GM23338 (cell line): ENCODE measurements around the gene AOC3. TPM values are rescaled to one million over a fixed set of nuclear protein-coding genes. Genes with fewer than 3 reads are reported as not detected.

Source experiments
- ATAC-seq: fragments of 200-7000 bp; cut with Tn5 transposase; 3 replicates; pipeline ENCODE4 v1.9.1; 2020
- DNase-seq: peaks from one replicate; pipeline ENCODE4 v3.0.0-alpha.2; 2015; ENCODE audit warnings: low spot score
- H2AFZ ChIP-seq: fragments of 200-600 bp; sonication (generic); 2 replicates; pipeline ENCODE4 v1.8.0; 2016; ENCODE audit warnings: antibody characterized with exemption, mild to moderate bottlenecking, moderate library complexity
- H3F3A ChIP-seq: fragments of 200-600 bp; sonication (generic); replicated peaks from 2 replicates; pipeline ENCODE4 v1.8.0; 2017; ENCODE audit warnings: antibody characterized with exemption, mixed run types, low read depth
- H3K27ac ChIP-seq: fragments of 200-600 bp; sonication (generic); 2 replicates; pipeline ENCODE4 v1.6.1; 2016; ENCODE audit warnings: low read depth
- H3K27me3 ChIP-seq: fragments of 200-600 bp; sonication (generic); 2 replicates; pipeline ENCODE4 v1.8.0; 2016; ENCODE audit warnings: mild to moderate bottlenecking, mixed run types, moderate library complexity; ENCODE audit not compliant: insufficient read depth
- H3K36me3 ChIP-seq: fragments of 200-600 bp; sonication (generic); 2 replicates; pipeline ENCODE4 v1.8.0; 2016; ENCODE audit warnings: mild to moderate bottlenecking; ENCODE audit not compliant: insufficient read depth
- H3K4me1 ChIP-seq: fragments of 200-600 bp; sonication (generic); 2 replicates; pipeline ENCODE4 v1.8.0; 2016; ENCODE audit warnings: mild to moderate bottlenecking, moderate library complexity; ENCODE audit not compliant: insufficient read depth
- H3K4me2 ChIP-seq: fragments of 200-600 bp; sonication (generic); 2 replicates; pipeline ENCODE4 v1.7.1; 2017; ENCODE audit warnings: mixed run types
- H3K4me3 ChIP-seq: fragments of 200-600 bp; sonication (generic); 2 replicates; pipeline ENCODE4 v1.6.1; 2016; ENCODE audit warnings: mixed run types
- H3K79me2 ChIP-seq: fragments of 200-600 bp; sonication (generic); replicated peaks from 2 replicates; pipeline ENCODE4 v1.8.0; 2017; ENCODE audit warnings: mild to moderate bottlenecking; ENCODE audit not compliant: insufficient read depth
- H3K9me2 ChIP-seq: fragments of 200-600 bp; sonication (generic); 2 replicates; pipeline ENCODE4 v1.8.0; 2017; ENCODE audit not compliant: insufficient read depth
- H4K20me1 ChIP-seq: fragments of 200-600 bp; sonication (generic); replicated peaks from 2 replicates; pipeline ENCODE4 v1.8.0; 2017; ENCODE audit warnings: mild to moderate bottlenecking; ENCODE audit not compliant: insufficient read depth
- H3K27ac Mint-ChIP-seq: 2 replicates; pipeline ENCODE4 v1.8.0; 2020; ENCODE audit warnings: inconsistent platforms, mild to moderate bottlenecking, moderate library complexity, mixed read lengths
- H3K27me3 Mint-ChIP-seq: 3 replicates; pipeline ENCODE4 v1.8.0; 2022; ENCODE audit warnings: low read depth, mild to moderate bottlenecking, moderate library complexity, mixed read lengths, inconsistent platforms; ENCODE audit not compliant: insufficient read depth, poor library complexity
- H3K36me3 Mint-ChIP-seq: 3 replicates; pipeline ENCODE4 v1.8.0; 2021; ENCODE audit warnings: low read depth, mild to moderate bottlenecking, inconsistent platforms, moderate library complexity, mixed read lengths
- H3K4me1 Mint-ChIP-seq: 3 replicates; pipeline ENCODE4 v1.8.0; 2020; ENCODE audit warnings: mild to moderate bottlenecking, inconsistent platforms, mixed read lengths
- H3K4me3 Mint-ChIP-seq: 3 replicates; pipeline ENCODE4 v1.8.0; 2021; ENCODE audit warnings: moderate library complexity, mild to moderate bottlenecking, inconsistent platforms, mixed read lengths
- H3K9me3 Mint-ChIP-seq: 3 replicates; pipeline ENCODE4 v1.8.0; 2020; ENCODE audit warnings: moderate library complexity, mild to moderate bottlenecking, inconsistent platforms, mixed read lengths
- EZH2 ChIP-seq: fragments of 200-600 bp; sonication (generic); IDR thresholded peaks from one replicate; pipeline ENCODE4 v1.8.0; 2017; ENCODE audit warnings: antibody characterized with exemption, mild to moderate bottlenecking, low read depth; ENCODE audit not compliant: unreplicated experiment
- EZH2phosphoT487 ChIP-seq: fragments of 200-600 bp; sonication (generic); IDR thresholded peaks from one replicate; pipeline ENCODE4 v1.8.1; 2018; ENCODE audit warnings: antibody characterized with exemption; ENCODE audit not compliant: unreplicated experiment
- JUNB ChIP-seq: IDR thresholded peaks from one replicate; pipeline ENCODE4 v1.6.1; 2016; ENCODE audit warnings: antibody characterized with exemption; ENCODE audit not compliant: unreplicated experiment
- NANOG ChIP-seq: IDR thresholded peaks from 2 replicates; pipeline ENCODE4 v1.6.1; 2016; ENCODE audit warnings: antibody characterized with exemption, borderline replicate concordance
- POLR2AphosphoS5 ChIP-seq: IDR thresholded peaks from 2 replicates; pipeline ENCODE4 v1.6.1; 2016; ENCODE audit warnings: antibody characterized with exemption, low read depth
- polyA plus RNA-seq: library from polyadenylated mRNA; unstranded; fragments of >200 nt; fragmentation: Nextera tagmentation; extraction: Ambion mirVana; gene quantifications from 2 replicates; pipeline ENCODE4 v1.2.1, GENCODE V29; 2016
- total RNA-seq: library from RNA; depleted of rRNA; stranded (reverse); fragments of >200 nt; shearing (Covaris generic); gene quantifications from 2 replicates; pipeline ENCODE4 v1.2.3, GENCODE V29; 2014
- TF ChIP-seq, protein P1 (sequence below): fragments of 250-450 bp; sonication (Bioruptor Pico); IDR thresholded peaks from 2 replicates; pipeline ENCODE4 v1.5.0; 2020; ENCODE audit warnings: mild to moderate bottlenecking, moderate library complexity
- TF ChIP-seq, protein P2 (sequence below), 2 experiments: fragments of 200-600 bp in 1 of 2; sonication (generic) in 1 of 2; conservative IDR thresholded peaks; 2 replicates each; pipeline versions ENCODE4 v1.5.1 to v1.6.1; 2016 to 2017; ENCODE audit warnings: antibody characterized with exemption in 2 of 2, low read depth in 2 of 2, mild to moderate bottlenecking in 2 of 2, moderate library complexity in 1 of 2

Gene AOC3
- total and polyA plus RNA-seq, 2 experiments from 2014 or later = 1.4 to 1.7 TPM

DNA sequence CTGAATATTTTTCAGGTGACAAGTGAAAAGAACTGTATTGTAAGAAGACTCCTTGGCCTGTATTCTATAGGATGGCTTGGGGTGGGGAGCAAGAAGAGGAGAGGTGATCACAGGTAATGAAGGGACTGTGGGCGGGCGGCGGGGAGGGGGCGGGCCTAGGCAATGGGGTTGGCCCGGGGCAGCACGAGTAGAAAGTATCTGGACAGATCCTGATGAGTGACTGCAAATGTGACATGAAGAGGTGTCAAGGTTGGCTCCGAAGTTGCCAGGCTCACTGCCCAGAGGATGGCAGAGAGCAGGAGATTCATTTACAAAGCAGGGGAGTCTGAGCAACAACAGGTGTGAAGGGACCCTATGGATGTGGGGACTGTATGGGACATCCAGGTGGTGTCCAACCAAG, 38.8 kb downstream of the AOC3 start (continued):
- TF ChIP-seq, protein P1, sequence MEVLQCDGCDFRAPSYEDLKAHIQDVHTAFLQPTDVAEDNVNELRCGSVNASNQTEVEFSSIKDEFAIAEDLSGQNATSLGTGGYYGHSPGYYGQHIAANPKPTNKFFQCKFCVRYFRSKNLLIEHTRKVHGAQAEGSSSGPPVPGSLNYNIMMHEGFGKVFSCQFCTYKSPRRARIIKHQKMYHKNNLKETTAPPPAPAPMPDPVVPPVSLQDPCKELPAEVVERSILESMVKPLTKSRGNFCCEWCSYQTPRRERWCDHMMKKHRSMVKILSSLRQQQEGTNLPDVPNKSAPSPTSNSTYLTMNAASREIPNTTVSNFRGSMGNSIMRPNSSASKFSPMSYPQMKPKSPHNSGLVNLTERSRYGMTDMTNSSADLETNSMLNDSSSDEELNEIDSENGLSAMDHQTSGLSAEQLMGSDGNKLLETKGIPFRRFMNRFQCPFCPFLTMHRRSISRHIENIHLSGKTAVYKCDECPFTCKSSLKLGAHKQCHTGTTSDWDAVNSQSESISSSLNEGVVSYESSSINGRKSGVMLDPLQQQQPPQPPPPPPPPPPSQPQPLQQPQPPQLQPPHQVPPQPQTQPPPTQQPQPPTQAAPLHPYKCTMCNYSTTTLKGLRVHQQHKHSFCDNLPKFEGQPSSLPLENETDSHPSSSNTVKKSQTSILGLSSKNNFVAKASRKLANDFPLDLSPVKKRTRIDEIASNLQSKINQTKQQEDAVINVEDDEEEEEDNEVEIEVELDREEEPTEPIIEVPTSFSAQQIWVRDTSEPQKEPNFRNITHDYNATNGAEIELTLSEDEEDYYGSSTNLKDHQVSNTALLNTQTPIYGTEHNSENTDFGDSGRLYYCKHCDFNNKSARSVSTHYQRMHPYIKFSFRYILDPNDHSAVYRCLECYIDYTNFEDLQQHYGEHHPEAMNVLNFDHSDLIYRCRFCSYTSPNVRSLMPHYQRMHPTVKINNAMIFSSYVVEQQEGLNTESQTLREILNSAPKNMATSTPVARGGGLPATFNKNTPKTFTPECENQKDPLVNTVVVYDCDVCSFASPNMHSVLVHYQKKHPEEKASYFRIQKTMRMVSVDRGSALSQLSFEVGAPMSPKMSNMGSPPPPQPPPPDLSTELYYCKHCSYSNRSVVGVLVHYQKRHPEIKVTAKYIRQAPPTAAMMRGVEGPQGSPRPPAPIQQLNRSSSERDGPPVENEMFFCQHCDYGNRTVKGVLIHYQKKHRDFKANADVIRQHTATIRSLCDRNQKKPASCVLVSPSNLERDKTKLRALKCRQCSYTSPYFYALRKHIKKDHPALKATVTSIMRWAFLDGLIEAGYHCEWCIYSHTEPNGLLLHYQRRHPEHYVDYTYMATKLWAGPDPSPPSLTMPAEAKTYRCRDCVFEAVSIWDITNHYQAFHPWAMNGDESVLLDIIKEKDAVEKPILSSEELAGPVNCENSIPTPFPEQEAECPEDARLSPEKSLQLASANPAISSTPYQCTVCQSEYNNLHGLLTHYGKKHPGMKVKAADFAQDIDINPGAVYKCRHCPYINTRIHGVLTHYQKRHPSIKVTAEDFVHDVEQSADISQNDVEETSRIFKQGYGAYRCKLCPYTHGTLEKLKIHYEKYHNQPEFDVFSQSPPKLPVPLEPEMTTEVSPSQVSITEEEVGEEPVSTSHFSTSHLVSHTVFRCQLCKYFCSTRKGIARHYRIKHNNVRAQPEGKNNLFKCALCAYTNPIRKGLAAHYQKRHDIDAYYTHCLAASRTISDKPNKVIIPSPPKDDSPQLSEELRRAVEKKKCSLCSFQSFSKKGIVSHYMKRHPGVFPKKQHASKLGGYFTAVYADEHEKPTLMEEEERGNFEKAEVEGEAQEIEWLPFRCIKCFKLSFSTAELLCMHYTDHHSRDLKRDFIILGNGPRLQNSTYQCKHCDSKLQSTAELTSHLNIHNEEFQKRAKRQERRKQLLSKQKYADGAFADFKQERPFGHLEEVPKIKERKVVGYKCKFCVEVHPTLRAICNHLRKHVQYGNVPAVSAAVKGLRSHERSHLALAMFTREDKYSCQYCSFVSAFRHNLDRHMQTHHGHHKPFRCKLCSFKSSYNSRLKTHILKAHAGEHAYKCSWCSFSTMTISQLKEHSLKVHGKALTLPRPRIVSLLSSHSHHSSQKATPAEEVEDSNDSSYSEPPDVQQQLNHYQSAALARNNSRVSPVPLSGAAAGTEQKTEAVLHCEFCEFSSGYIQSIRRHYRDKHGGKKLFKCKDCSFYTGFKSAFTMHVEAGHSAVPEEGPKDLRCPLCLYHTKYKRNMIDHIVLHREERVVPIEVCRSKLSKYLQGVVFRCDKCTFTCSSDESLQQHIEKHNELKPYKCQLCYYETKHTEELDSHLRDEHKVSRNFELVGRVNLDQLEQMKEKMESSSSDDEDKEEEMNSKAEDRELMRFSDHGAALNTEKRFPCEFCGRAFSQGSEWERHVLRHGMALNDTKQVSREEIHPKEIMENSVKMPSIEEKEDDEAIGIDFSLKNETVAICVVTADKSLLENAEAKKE = no peak

DNA sequence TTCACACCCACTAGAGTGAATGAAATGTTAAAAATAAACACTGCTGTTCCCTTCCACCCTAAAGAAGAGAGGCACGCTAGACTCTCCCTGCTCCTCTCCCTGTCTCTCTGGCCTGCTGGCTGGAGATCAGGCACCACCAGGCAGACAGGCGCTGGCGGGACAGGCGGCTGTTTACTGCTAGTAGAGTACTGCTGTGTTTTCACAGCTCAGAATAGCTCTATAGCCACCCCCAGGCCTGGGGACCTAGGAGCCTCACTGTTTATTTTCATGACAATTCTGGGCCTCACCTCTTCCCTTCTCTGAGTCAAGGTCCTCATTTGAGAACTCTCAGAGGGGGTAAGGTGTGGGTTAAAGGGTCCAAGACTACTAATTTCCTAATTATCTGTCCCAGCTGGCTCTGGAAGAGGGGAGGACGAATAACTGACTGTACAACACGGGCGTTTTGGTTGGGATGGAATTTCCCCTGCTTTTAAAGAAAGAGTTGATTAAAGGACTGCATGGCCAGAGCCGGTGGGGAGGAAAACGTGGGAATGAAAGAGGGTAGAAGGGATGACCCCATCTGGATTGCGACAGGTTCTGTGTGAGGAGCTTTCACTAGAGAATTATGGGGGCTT, 40.6 kb downstream of the AOC3 start:
- peak; percentile 57 for DNase-seq
- TF ChIP-seq POLR2AphosphoS5 = no peak
- TF ChIP-seq, protein P2, sequence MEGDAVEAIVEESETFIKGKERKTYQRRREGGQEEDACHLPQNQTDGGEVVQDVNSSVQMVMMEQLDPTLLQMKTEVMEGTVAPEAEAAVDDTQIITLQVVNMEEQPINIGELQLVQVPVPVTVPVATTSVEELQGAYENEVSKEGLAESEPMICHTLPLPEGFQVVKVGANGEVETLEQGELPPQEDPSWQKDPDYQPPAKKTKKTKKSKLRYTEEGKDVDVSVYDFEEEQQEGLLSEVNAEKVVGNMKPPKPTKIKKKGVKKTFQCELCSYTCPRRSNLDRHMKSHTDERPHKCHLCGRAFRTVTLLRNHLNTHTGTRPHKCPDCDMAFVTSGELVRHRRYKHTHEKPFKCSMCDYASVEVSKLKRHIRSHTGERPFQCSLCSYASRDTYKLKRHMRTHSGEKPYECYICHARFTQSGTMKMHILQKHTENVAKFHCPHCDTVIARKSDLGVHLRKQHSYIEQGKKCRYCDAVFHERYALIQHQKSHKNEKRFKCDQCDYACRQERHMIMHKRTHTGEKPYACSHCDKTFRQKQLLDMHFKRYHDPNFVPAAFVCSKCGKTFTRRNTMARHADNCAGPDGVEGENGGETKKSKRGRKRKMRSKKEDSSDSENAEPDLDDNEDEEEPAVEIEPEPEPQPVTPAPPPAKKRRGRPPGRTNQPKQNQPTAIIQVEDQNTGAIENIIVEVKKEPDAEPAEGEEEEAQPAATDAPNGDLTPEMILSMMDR (conservative IDR thresholded peaks at IDR 0.05; ENCODE audit: low read depth in 2 of 2) = no peak
- TF ChIP-seq EZH2phosphoT487 = no peak
- TF ChIP-seq, protein P1 = no peak
- no peak for TF ChIP-seq JUNB
- TF ChIP-seq EZH2 = no peak
- TF ChIP-seq NANOG = no peak

More for the DNA sequence above, 40.6 kb downstream of the AOC3 start:
- Histone ChIP-seq H3F3A (no peaks in the 10 kb centered on the region), H3K4me1 (peaks cover 17% of the 10 kb centered on the region), H3K4me3 (0 out of 2 replicates have a peak overlapping the region, but pooled peaks have one; percentile 9), H3K4me2 (peak overlapping the region; percentile 63), H3K27ac (peak overlapping the region; percentile 51; the same call in 1 of the 2 replicates), H2AFZ (peak overlapping the region; percentile 88), H3K36me3 (no peaks in the 10 kb centered on the region), H3K27me3 (no peaks in the 10 kb centered on the region), H3K9me2 (0 out of 2 replicates have a peak, but pooled peaks cover 4% of the 10 kb centered on the region), H3K79me2 (no peaks in the 10 kb centered on the region), H4K20me1 (no peaks in the 10 kb centered on the region)
- no peak overlapping the region for H3K4me3 Mint-ChIP-seq
- ATAC-seq = peak; percentile 97
- no peaks in the 10 kb centered on the region for H3K36me3 Mint-ChIP-seq
- peaks cover 6% of the 10 kb centered on the region for H3K27me3 Mint-ChIP-seq
- peaks cover 14% of the 10 kb centered on the region for H3K4me1 Mint-ChIP-seq
- H3K27ac Mint-ChIP-seq = peak overlapping the region; percentile 39
- no peaks in the 10 kb centered on the region; the same call in 2 of the 3 replicates for H3K9me3 Mint-ChIP-seq
